GM23248 (cell line): ENCODE measurements around the gene DOCK3.

ENCODE experiments used
- EZH2 ChIP-seq: fragments of 200-600 bp; sonication (generic); IDR thresholded peaks from 2 replicates; pipeline ENCODE4 v1.6.1; 2018; ENCODE audit warnings: antibody characterized with exemption, mild to moderate bottlenecking; ENCODE audit not compliant: insufficient read depth, poor library complexity, severe bottlenecking
- EZH2phosphoT487 ChIP-seq: fragments of 200-600 bp; sonication (generic); IDR thresholded peaks from 2 replicates; pipeline ENCODE4 v1.6.1; 2018; ENCODE audit warnings: antibody characterized with exemption, moderate library complexity, mild to moderate bottlenecking, low read depth; ENCODE audit not compliant: insufficient read depth

DNA sequence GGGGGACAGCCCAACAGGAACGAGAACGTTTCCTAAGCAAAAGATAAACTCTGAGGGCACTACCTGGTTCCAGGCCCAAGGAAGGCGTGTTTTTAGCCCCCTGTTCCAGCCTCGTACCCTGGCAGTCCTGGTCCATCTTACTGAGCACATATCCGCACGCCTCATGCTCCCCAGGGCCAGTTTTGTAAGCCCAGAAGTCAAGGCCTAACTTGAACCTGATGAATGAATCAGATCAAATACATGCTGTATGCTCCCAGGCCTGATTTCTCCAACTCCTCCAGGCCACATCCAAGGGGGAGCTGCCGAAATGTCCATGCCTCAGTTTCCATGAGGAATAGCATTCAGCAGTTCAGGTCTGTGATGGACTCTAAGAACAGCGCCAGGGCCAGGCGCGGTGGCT lies 14.3 kb upstream of the DOCK3 start:
- no peak for TF ChIP-seq EZH2
- no peak for TF ChIP-seq EZH2phosphoT487
